ENCODE results near the gene SYT2. TPM values are rescaled to one million over a fixed set of nuclear protein-coding genes. Genes with fewer than 3 reads are reported as not detected.
"Not testable (repeated sequence)": the region's sequence is repeated elsewhere in the genome, so short reads cannot be mapped to it uniquely, and the experiment has no call there.

The SYT2 gene
- total RNA-seq, 1 experiment from 2014 or later = not detected

DNA sequence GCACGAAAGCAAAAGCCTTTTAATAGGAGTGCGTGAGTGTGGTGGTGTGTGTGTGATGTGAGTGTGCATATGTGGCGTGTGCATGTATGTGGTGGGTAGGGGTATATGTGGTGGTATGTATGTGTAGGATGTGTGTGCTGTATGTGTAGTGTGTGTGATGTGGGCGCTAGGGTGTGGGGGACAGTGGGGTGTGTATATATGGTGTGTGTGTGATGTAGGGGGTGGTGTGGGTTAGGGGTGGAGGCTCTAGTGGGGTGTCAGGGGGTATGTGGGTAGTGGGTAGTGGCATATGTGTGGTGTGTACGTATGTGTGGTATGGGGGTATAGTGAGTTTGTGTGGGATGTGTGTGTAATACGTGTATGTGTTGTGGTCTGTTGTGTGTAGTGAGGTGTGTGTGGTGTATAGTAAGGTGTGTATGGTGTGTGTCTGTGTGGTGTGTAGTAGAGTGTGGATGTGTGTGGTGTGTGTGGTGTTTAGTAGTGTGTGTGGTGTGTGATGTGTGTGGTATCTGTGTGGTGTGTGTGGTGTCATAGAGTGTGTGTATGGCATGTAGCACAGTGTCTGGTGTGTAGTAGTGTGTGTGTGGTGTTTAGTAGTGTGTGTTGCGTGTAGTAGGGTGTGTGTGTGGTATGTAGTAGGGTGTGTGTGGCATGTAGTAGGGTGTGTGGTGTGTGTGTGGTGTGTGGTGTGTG, 86.0 kb downstream of the SYT2 start:
- no peaks in the 10 kb centered on the region for H3K79me2 ChIP-seq (ENCODE audit: low read length)
- no peak overlapping the region for H3K27ac ChIP-seq (ENCODE audit: low read length)
- no peaks in the 10 kb centered on the region for H4K20me1 ChIP-seq (ENCODE audit: low read length)
- no peak for TF ChIP-seq EZH2 (IDR thresholded peaks at IDR 0.05; ENCODE audit: low read length, unreplicated experiment)
- TF ChIP-seq EZH2phosphoT487 (IDR thresholded peaks at IDR 0.05; ENCODE audit: borderline replicate concordance, low read length) = no peak
- TF ChIP-seq CTCF (conservative IDR thresholded peaks at IDR 0.05; ENCODE audit: low read depth, low read length) = no peak
- intact Hi-C loops (cut with micrococcal nuclease) = no loop called here
- H3K9me2 ChIP-seq (replicated peaks; ENCODE audit: low read length) = no peaks in the 10 kb centered on the region
- H3K4me2 ChIP-seq (ENCODE audit: low read length) = no peak overlapping the region
- no peaks in the 10 kb centered on the region for H3F3A ChIP-seq (ENCODE audit: low read length, unreplicated experiment)
- no peaks in the 10 kb centered on the region for H3K27me3 ChIP-seq (ENCODE audit: low read length)
- DNase-seq (no peak), ATAC-seq (no peak)
- H3K36me3 ChIP-seq (ENCODE audit: low read depth, low read length) = no peaks in the 10 kb centered on the region
- H3K4me1 ChIP-seq (ENCODE audit: insufficient read depth, low read length) = no peaks in the 10 kb centered on the region
- H3K4me3 ChIP-seq (ENCODE audit: low read length) = no peak overlapping the region
- CTCF ChIA-PET = no interaction called here
- H3K9me3 ChIP-seq (ENCODE audit: low read length) = no peaks in the 10 kb centered on the region
- H2AFZ ChIP-seq (ENCODE audit: low read length) = no peak overlapping the region
- no TSS peak for BruUV-seq (replicated peaks)
- POLR2A ChIA-PET (ENCODE audit: unreplicated experiment) = no interaction called here
- no peak overlapping the region for H3K9ac ChIP-seq (ENCODE audit: low read length)

DNA sequence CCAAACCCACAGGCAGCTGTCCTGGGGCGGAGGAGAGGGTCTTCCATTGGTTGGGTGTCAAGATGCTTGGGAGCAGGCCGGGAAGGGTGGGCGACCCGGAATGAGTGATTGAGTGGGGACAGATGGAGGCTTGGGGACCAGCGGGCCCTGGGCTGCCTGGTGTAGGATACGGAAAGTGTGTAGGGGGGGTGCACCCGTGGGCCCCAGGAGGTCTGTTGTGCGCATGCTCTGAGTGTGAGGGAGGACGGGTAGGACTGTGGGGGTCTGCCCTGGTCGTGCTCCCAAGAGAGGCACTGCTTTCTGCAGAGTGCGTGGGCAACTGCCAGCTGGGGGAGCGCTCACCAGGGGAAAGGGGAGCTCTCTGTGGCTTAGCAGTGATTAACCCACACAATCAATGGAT, 86.8 kb downstream of the SYT2 start:
- H3K27ac ChIP-seq (ENCODE audit: low read length); H4K20me1 ChIP-seq (ENCODE audit: low read length); H3F3A ChIP-seq (ENCODE audit: low read length, unreplicated experiment); H3K9ac ChIP-seq (ENCODE audit: low read length); H3K4me2 ChIP-seq (ENCODE audit: low read length); DNase-seq; H3K36me3 ChIP-seq (ENCODE audit: low read depth, low read length); H3K9me3 ChIP-seq (ENCODE audit: low read length); intact Hi-C loops (cut with micrococcal nuclease); CTCF ChIA-PET; H3K4me3 ChIP-seq (ENCODE audit: low read length); H3K27me3 ChIP-seq (ENCODE audit: low read length); POLR2A ChIA-PET (ENCODE audit: unreplicated experiment); H3K4me1 ChIP-seq (ENCODE audit: insufficient read depth, low read length); ATAC-seq; H3K79me2 ChIP-seq (ENCODE audit: low read length); H2AFZ ChIP-seq (ENCODE audit: low read length); H3K9me2 ChIP-seq (replicated peaks; ENCODE audit: low read length); BruUV-seq (replicated peaks): not testable (repeated sequence)

DNA sequence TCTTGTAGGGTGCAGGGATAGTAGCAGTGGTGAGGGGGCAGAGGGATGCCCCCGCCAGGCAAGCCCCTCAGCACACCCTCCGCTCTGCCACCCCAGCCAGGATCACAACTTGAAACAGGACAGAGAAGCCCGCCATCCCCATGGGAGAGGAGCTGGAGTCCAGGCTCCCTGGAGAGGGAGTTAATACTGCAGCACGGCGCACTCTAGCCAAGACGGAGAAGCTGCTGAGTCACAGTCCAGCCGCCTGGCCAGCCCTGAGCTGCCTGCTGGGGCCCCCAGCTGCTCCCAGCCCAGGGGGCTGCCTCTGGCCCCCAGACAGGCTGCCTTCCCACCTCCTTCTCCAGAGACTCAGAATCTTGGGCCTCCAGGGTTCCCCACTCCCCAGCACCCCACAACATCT, 87.2 kb downstream of the SYT2 start:
- Histone ChIP-seq H3K9me2 (replicated peaks; ENCODE audit: low read length) (no peaks in the 10 kb centered on the region), H3K36me3 (ENCODE audit: low read depth, low read length) (no peaks in the 10 kb centered on the region), H3K79me2 (ENCODE audit: low read length) (no peaks in the 10 kb centered on the region), H3K4me1 (ENCODE audit: insufficient read depth, low read length) (no peaks in the 10 kb centered on the region), H4K20me1 (ENCODE audit: low read length) (no peaks in the 10 kb centered on the region), H3K27ac (ENCODE audit: low read length) (no peak overlapping the region), H3K27me3 (ENCODE audit: low read length) (no peaks in the 10 kb centered on the region), H3K4me3 (ENCODE audit: low read length) (no peak overlapping the region), H2AFZ (ENCODE audit: low read length) (no peak overlapping the region), H3F3A (ENCODE audit: low read length, unreplicated experiment) (no peaks in the 10 kb centered on the region), H3K4me2 (ENCODE audit: low read length) (no peak overlapping the region), H3K9me3 (ENCODE audit: low read length) (no peaks in the 10 kb centered on the region), H3K9ac (ENCODE audit: low read length) (no peak overlapping the region)
- intact Hi-C loops (cut with micrococcal nuclease) = no loop called here
- BruUV-seq (replicated peaks) = no TSS peak
- no peak for DNase-seq
- TF ChIP-seq EZH2phosphoT487 (IDR thresholded peaks at IDR 0.05; ENCODE audit: borderline replicate concordance, low read length) = no peak
- TF ChIP-seq CTCF (conservative IDR thresholded peaks at IDR 0.05; ENCODE audit: low read depth, low read length) = no peak
- TF ChIP-seq EZH2 (IDR thresholded peaks at IDR 0.05; ENCODE audit: low read length, unreplicated experiment) = no peak
- 0 out of 2 replicates have a peak, but pooled peaks have one; percentile 25 for ATAC-seq
- ChIA-PET POLR2A (ENCODE audit: unreplicated experiment) (no interaction called here), CTCF (no interaction called here)

Data from PC-3 (cell line).